GM19468 (cell line): ENCODE measurements around the gene PANX2.
A peak's percentile ranks its signal among the peaks of the same experiment; 100 is the strongest.

Experiments
- ATAC-seq: cut with Tn5 transposase; IDR thresholded peaks from one replicate; pipeline ENCODE4 v1.9.1; 2021; ENCODE audit warnings: mild to moderate bottlenecking, moderate library complexity, moderate number of reproducible peaks; ENCODE audit not compliant: unreplicated experiment; ENCODE audit errors: extremely low read depth

The PANX2 gene

GRCh38 chr22:50180727-50181521, 10.4 kb downstream of the PANX2 start:
- ATAC-seq: no peak

- ATAC-seq: no peak
Measured at GRCh38 chr22:50182176-50183081, 11.9 kb downstream of the PANX2 start.

- ATAC-seq: no peak
Measured at GRCh38 chr22:50183141-50183971, 12.8 kb downstream of the PANX2 start.

GRCh38 chr22:50184004-50184901, 13.7 kb downstream of the PANX2 start:
- ATAC-seq: no peak

- no peak for ATAC-seq
Measured at GRCh38 chr22:50184902-50185374, 14.4 kb downstream of the PANX2 start.

GRCh38 chr22:50185375-50186087, 15.0 kb downstream of the PANX2 start, which contains the start of gene TRABD:
Gene TRABD, plus strand, starts transcription at chr22:50185913. Its CDS starts 7,148 bp downstream, at chr22:50193061.
- peak; percentile 18 for ATAC-seq

- no peak for ATAC-seq
Measured at GRCh38 chr22:50186181-50186714, 15.7 kb downstream of the PANX2 start.

- no peak for ATAC-seq
Measured at GRCh38 chr22:50186761-50187523, 16.4 kb downstream of the PANX2 start.

- ATAC-seq: no peak
Measured at GRCh38 chr22:50188356-50188755, 17.8 kb downstream of the PANX2 start.

GRCh38 chr22:50189184-50189848, 18.8 kb downstream of the PANX2 start:
- no peak for ATAC-seq

DNA sequence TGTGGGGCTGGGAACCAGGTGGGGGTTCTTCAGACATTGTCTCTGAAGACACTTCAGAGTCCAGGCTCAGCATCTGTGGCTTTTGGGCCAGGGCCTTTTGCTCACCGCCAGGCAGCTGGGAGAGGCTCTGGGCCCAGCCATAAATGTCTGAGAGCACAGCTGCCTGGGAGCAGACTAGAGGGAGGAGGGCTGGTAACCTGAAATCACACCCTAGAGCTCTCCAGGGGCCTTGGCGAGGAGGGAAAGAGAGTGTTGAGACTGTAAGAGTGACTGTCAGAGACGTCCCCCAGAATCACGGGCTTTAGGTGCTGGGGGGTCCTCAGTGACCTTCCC, 19.3 kb downstream of the PANX2 start:
- no peak for ATAC-seq

DNA sequence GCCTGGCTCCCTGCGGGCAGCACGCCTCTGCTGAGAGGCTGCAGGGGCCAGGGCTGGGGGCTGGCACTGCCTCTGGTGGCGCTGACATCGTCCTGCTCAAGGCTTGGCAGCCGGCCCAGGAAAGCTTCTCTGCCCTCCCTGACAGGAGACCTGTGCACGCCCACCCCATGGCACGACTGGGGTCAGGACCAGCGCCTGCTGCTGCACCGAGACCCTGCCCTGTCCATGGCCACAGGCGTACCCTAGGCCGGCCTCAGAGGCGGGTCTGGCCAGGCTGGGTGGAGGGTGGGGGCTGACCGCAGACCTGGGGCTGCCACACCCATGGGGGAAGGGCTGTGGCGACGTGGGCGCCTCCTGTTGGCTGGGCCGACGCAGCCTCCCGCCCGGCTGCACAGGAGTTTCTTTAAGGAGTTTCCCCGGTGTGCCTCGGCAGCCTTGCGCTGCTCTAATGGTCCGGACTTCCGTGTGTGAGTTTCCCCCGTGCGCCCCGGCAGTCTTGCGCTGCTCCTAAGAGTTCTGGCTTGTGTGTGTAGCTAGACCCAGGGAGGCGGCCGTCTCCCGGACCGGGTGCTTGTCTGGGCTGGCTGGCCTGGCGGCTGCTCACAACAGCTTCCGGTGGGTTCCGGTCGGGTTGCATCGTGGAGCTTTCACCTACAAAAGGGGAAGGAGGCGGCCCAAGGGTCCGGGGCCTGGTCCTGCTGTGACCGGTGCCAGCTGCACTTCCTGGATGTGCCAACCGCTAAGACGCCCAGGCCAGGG, 19.8 kb downstream of the PANX2 start:
- no peak for ATAC-seq

DNA sequence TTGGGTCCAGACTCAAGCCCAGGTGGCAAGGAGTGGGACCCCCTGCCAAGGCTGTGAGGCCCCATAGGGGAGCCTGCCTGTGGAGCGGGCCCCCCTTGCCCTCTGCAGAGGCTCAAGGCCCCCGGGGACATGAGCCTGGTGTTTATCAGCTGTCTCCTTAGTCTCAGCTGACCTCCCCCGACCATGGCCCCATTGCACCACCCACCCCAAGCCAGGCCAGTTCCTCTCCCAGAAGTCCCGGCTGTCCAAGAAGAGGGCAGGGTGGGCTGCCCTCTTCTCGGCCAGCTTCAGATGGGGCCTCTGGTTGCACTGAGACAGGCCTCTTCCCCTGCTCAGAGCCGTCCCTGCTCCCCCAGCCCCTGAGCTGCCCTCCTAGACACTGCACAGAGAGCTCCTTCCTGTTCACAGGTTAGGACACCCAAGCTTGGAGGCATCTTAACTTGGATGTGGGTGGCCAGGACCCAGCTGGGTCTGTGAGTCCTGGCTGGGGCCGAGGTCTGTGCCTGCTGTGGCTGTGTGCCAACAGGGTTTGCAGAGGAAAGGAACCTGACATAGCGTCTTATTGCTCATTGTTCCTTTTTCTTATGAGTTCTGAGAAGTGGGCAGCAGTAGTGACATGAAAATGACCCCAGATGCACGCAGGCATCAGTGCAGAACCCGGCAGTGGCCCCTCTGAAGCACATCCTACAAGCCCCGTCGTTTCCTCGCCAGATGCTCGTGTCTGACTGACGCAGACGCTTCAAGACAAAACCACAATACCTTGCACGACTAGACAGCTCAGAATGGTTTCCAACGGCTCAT, 20.6 kb downstream of the PANX2 start:
- ATAC-seq: peak; percentile 12

DNA sequence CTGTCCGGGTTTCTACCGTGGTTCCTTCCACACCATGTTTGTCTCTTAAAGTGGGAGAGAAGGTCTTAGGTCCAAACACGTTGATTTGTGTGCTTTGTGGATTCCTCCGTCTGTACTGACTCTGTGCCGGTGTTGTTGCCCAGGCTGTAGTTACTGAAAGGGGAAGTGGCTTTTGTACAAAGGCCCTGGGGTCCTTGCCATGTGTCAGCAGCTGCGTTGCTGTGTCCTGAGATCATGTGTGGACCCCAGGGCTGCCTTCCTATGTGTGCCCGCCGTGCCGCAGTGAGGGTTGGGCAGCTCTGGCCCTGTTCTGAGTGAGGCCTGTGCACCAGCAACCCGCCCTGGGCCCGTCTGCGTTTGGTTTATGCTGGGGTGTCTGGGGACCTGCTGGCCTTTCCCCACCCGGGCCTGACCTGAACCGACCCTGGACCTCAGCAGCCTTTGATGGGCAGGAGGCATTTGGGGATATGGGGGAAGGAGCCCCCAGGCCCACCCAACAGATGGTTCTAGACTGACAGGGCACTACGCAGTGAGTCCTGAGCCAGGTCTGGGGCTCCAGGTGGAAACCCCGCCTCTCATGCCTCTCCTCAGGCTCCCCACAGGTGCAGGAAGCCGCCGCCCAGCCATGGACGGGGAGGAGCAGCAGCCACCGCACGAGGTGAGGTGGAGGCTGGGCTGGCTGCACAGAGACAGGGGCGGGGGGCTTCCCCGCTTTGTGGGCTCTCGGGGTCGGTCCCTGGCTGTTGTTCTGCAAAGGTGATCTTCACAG, 22.1 kb downstream of the PANX2 start:
- no peak for ATAC-seq

GRCh38 chr22:50193621-50194020, 23.1 kb downstream of the PANX2 start:
- ATAC-seq: no peak
